Measurements from ENCODE around the gene EEF1E1.
"Not testable (repeated sequence)": the region's sequence is repeated elsewhere in the genome, so short reads cannot be mapped to it uniquely, and the experiment has no call there.

The EEF1E1 gene

DNA sequence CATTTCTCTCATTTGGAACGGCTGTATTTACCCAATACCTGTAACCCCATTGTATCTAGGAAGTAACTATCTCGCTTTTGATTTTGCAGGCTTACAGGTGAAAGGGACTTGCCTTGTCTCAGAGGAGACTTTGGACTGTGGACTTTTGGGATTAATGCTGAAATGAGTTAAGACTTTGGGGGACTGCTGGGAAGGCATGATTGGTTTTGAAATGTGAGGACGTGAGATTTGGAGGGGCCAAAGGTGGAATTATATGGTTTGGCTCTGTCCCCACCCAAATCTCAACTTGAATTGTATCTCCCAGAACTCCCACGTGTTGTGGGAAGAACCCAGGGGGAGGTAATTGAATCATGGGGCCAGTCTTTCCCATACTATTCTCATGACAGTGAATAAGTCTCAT is 56.6 kb downstream of the EEF1E1 start:
- H3K4ac ChIP-seq (ENCODE audit: low read length); H2BK5ac ChIP-seq (ENCODE audit: low read length); H2AFZ ChIP-seq (ENCODE audit: low read length); H2BK15ac ChIP-seq (ENCODE audit: low read length); DNase-seq (ENCODE audit: low spot score); H3K9me3 ChIP-seq (replicated peaks in 1 of 2; ENCODE audit: control insufficient read depth in 2 of 2, insufficient read depth in 1 of 2, low read depth in 1 of 2, low read length in 2 of 2); H2BK12ac ChIP-seq (ENCODE audit: low read length); H4K8ac ChIP-seq (ENCODE audit: low read depth, low read length); H3K4me3 ChIP-seq (ENCODE audit: low read length in 2 of 2); H3K79me1 ChIP-seq (ENCODE audit: low read depth, low read length); H3K4me1 ChIP-seq (ENCODE audit: control insufficient read depth in 2 of 2, insufficient read depth in 1 of 2, low read depth in 1 of 2, low read length in 2 of 2); H2AK5ac ChIP-seq (ENCODE audit: low read depth, low read length); H3K27ac ChIP-seq (replicated peaks; ENCODE audit: low read length); H4K91ac ChIP-seq (ENCODE audit: low read depth, low read length, poor library complexity); H3K27me3 ChIP-seq (ENCODE audit: control insufficient read depth in 3 of 3, insufficient read depth in 3 of 3, low read depth in 1 of 3, low read length in 3 of 3); H3K9ac ChIP-seq (ENCODE audit: low read depth, low read length, poor library complexity); H3K23ac ChIP-seq (ENCODE audit: low read depth, low read length, poor library complexity); H2BK120ac ChIP-seq (ENCODE audit: low read depth, low read length); H3K14ac ChIP-seq (ENCODE audit: low read length); H3K18ac ChIP-seq (ENCODE audit: low read length): not testable (repeated sequence)
- Histone ChIP-seq H3K4me2 (ENCODE audit: insufficient read depth, low read length, poor library complexity, severe bottlenecking) (peak overlapping the region; percentile 25), H3K36me3 (replicated peaks in 1 of 2; ENCODE audit: control insufficient read depth in 2 of 2, insufficient read depth in 2 of 2, low read length in 2 of 2) (peaks cover 3 to 17% of the 10 kb centered on the region in 2 donors)
- WGBS, 2 donors (ENCODE audit: extremely low coverage in 2 of 2, insufficient read length in 2 of 2, insufficient replicate concordance in 1 of 2) = no CpG with 5 or more reads among the region's 4 CpGs

DNA sequence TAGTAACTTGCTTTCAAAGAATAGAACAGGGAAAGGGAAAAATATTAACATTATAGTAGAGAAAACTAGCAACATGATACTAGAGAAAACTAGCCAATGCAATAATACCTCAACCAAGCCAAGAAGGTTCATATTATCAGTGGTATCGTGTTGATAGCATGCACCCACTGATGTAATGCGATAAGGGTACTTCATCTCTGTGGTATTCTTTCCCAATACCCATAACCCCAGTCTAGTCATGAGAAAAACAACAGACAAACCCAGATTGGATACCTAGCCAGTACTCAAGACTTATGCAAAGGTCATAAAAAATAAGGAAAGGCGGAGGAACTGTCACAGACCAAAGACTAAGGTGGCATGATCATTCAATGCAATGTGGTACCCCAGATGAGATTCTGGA is 59.1 kb downstream of the EEF1E1 start:
- Histone ChIP-seq H2BK15ac (ENCODE audit: low read length) (no peak overlapping the region), H3K4me2 (ENCODE audit: insufficient read depth, low read length, poor library complexity, severe bottlenecking) (no peak overlapping the region), H3K79me1 (ENCODE audit: low read depth, low read length) (no peaks in the 10 kb centered on the region), H3K4me1 (ENCODE audit: control insufficient read depth in 2 of 2, insufficient read depth in 1 of 2, low read depth in 1 of 2, low read length in 2 of 2) (peaks cover 0 to 2% of the 10 kb centered on the region in 2 donors), H3K23ac (ENCODE audit: low read depth, low read length, poor library complexity) (no peak overlapping the region), H3K18ac (ENCODE audit: low read length) (no peak overlapping the region), H3K27ac (replicated peaks; ENCODE audit: low read length) (no peak overlapping the region), H3K14ac (ENCODE audit: low read length) (no peak overlapping the region), H2BK12ac (ENCODE audit: low read length) (no peak overlapping the region), H2AK5ac (ENCODE audit: low read depth, low read length) (no peak overlapping the region), H2BK120ac (ENCODE audit: low read depth, low read length) (no peak overlapping the region), H3K36me3 (replicated peaks in 1 of 2; ENCODE audit: control insufficient read depth in 2 of 2, insufficient read depth in 2 of 2, low read length in 2 of 2) (peaks cover 3 to 28% of the 10 kb centered on the region in 2 donors), H3K4ac (ENCODE audit: low read length) (no peak overlapping the region), H4K8ac (ENCODE audit: low read depth, low read length) (no peak overlapping the region), H3K9me3 (replicated peaks in 1 of 2; ENCODE audit: control insufficient read depth in 2 of 2, insufficient read depth in 1 of 2, low read depth in 1 of 2, low read length in 2 of 2) (peaks cover 3 to 18% of the 10 kb centered on the region in 2 donors), H3K9ac (ENCODE audit: low read depth, low read length, poor library complexity) (no peak overlapping the region), H2AFZ (ENCODE audit: low read length) (no peak overlapping the region), H4K91ac (ENCODE audit: low read depth, low read length, poor library complexity) (no peak overlapping the region), H2BK5ac (ENCODE audit: low read length) (no peak overlapping the region), H3K4me3 (ENCODE audit: low read length in 2 of 2) (no peak overlapping the region), H3K27me3 (ENCODE audit: control insufficient read depth in 3 of 3, insufficient read depth in 3 of 3, low read depth in 1 of 3, low read length in 3 of 3) (no peaks in the 10 kb centered on the region)
- no CpG with 5 or more reads among the region's 3 CpGs for WGBS, 2 donors (ENCODE audit: extremely low coverage in 2 of 2, insufficient read length in 2 of 2, insufficient replicate concordance in 1 of 2)
- no peak for DNase-seq (ENCODE audit: low spot score)

GRCh38 chr6:8041913-8042583 is 60.3 kb downstream of the EEF1E1 start:
- Histone ChIP-seq H2BK15ac (ENCODE audit: low read length) (no peak overlapping the region), H3K18ac (ENCODE audit: low read length) (no peak overlapping the region), H4K8ac (ENCODE audit: low read depth, low read length) (no peak overlapping the region), H2AK5ac (ENCODE audit: low read depth, low read length) (no peak overlapping the region), H3K4me3 (ENCODE audit: low read length in 2 of 2) (no peak overlapping the region), H3K79me1 (ENCODE audit: low read depth, low read length) (no peaks in the 10 kb centered on the region), H3K27me3 (ENCODE audit: control insufficient read depth in 3 of 3, insufficient read depth in 3 of 3, low read depth in 1 of 3, low read length in 3 of 3) (no peaks in the 10 kb centered on the region), H3K4me2 (ENCODE audit: insufficient read depth, low read length, poor library complexity, severe bottlenecking) (no peak overlapping the region), H4K91ac (ENCODE audit: low read depth, low read length, poor library complexity) (no peak overlapping the region), H3K27ac (replicated peaks; ENCODE audit: low read length) (no peak overlapping the region), H3K9ac (ENCODE audit: low read depth, low read length, poor library complexity) (no peak overlapping the region), H2AFZ (ENCODE audit: low read length) (no peak overlapping the region), H3K4ac (ENCODE audit: low read length) (no peak overlapping the region), H2BK12ac (ENCODE audit: low read length) (no peak overlapping the region), H2BK5ac (ENCODE audit: low read length) (no peak overlapping the region), H3K4me1 (ENCODE audit: control insufficient read depth in 2 of 2, insufficient read depth in 1 of 2, low read depth in 1 of 2, low read length in 2 of 2) (no peaks in the 10 kb centered on the region), H3K36me3 (replicated peaks in 1 of 2; ENCODE audit: control insufficient read depth in 2 of 2, insufficient read depth in 2 of 2, low read length in 2 of 2) (peaks cover 3 to 28% of the 10 kb centered on the region in 2 donors), H2BK120ac (ENCODE audit: low read depth, low read length) (no peak overlapping the region), H3K9me3 (replicated peaks in 1 of 2; ENCODE audit: control insufficient read depth in 2 of 2, insufficient read depth in 1 of 2, low read depth in 1 of 2, low read length in 2 of 2) (peaks cover 3 to 21% of the 10 kb centered on the region in 2 donors), H3K23ac (ENCODE audit: low read depth, low read length, poor library complexity) (no peak overlapping the region), H3K14ac (ENCODE audit: low read length) (no peak overlapping the region)
- no peak for DNase-seq (ENCODE audit: low spot score)
- WGBS, 2 donors (ENCODE audit: extremely low coverage in 2 of 2, insufficient read length in 2 of 2, insufficient replicate concordance in 1 of 2) = no CpG with 5 or more reads among the region's 9 CpGs

DNA sequence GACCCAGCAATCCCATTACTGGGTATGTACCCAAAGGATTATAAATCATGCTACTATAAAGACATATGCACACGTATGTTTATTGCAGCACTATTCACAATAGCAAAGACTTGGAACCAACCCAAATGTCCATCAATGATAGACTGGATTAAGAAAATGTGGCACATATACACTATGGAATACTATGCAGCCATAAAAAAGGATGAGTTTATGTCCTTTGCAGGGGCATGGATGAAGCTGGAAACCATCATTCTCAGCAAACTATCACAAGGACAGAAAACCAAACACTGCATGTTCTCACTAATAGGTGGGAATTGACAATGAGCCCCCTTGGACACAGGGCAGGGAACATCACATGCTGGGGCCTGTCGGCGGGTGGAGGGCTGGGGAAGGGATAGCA is 68.2 kb downstream of the EEF1E1 start:
- H3K18ac ChIP-seq (ENCODE audit: low read length); H3K4me1 ChIP-seq (ENCODE audit: control insufficient read depth in 2 of 2, insufficient read depth in 1 of 2, low read depth in 1 of 2, low read length in 2 of 2); H4K91ac ChIP-seq (ENCODE audit: low read depth, low read length, poor library complexity); H2BK12ac ChIP-seq (ENCODE audit: low read length); H3K9ac ChIP-seq (ENCODE audit: low read depth, low read length, poor library complexity); H2BK15ac ChIP-seq (ENCODE audit: low read length); H3K27ac ChIP-seq (replicated peaks; ENCODE audit: low read length); H3K4ac ChIP-seq (ENCODE audit: low read length); H3K23ac ChIP-seq (ENCODE audit: low read depth, low read length, poor library complexity); H3K27me3 ChIP-seq (ENCODE audit: control insufficient read depth in 3 of 3, insufficient read depth in 3 of 3, low read depth in 1 of 3, low read length in 3 of 3); H2BK5ac ChIP-seq (ENCODE audit: low read length); H3K4me3 ChIP-seq (ENCODE audit: low read length in 2 of 2); H2BK120ac ChIP-seq (ENCODE audit: low read depth, low read length); H2AK5ac ChIP-seq (ENCODE audit: low read depth, low read length); H3K79me1 ChIP-seq (ENCODE audit: low read depth, low read length); H2AFZ ChIP-seq (ENCODE audit: low read length); H3K4me2 ChIP-seq (ENCODE audit: insufficient read depth, low read length, poor library complexity, severe bottlenecking); H4K8ac ChIP-seq (ENCODE audit: low read depth, low read length); H3K14ac ChIP-seq (ENCODE audit: low read length); DNase-seq (ENCODE audit: low spot score): not testable (repeated sequence)
- Histone ChIP-seq H3K9me3 (replicated peaks in 1 of 2; ENCODE audit: control insufficient read depth in 2 of 2, insufficient read depth in 1 of 2, low read depth in 1 of 2, low read length in 2 of 2) (peaks cover 0 to 24% of the 10 kb centered on the region in 2 donors), H3K36me3 (replicated peaks in 1 of 2; ENCODE audit: control insufficient read depth in 2 of 2, insufficient read depth in 2 of 2, low read length in 2 of 2) (peaks cover 0 to 10% of the 10 kb centered on the region in 2 donors)
- no CpG with 5 or more reads among the region's 3 CpGs for WGBS, 2 donors (ENCODE audit: extremely low coverage in 2 of 2, insufficient read length in 2 of 2, insufficient replicate concordance in 1 of 2)

Measured in neuronal stem cell (in vitro differentiated cells).